ENCODE results near the gene TWF1.

DNA sequence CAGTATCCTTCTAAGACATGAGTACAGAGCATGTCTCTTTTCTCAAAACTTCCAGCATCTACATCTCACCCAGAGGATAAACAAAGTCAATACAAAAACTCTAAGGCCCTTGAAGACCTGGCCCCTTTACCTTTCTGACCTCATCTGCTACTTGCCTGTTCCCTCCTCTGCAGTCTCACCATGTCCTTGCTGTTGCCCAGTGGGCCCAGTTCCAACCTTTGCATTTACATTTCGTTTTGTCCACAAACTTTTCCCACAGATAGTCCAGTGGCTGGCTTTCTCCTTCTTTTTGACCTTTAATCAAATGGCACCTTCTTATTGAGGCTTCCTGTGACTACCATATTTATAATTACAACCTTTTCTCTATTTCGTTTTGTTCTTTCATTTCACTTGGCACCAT, 45.7 kb downstream of the TWF1 start:
- TF ChIP-seq CTCF (IDR thresholded peaks at IDR 0.05 in 2 of 3, conservative IDR thresholded peaks at IDR 0.05 in 1 of 3; ENCODE audit: insufficient read depth in 2 of 3, low read depth in 1 of 3, low read length in 3 of 3) (no peak), TAF1 (IDR thresholded peaks at IDR 0.05; ENCODE audit: control insufficient read depth, extremely low read depth, insufficient read depth, low read length, severe bottlenecking) (no peak)
